HL-60 (cell line): Measurements from ENCODE around the gene ATP6V1E1.

Experiments used
- POLR2AphosphoS5 ChIP-seq: IDR thresholded peaks from 2 replicates; pipeline ENCODE4 v1.6.1; 2012; ENCODE audit warnings: low read depth
- SPI1 ChIP-seq: IDR thresholded peaks from 2 replicates; pipeline ENCODE4 v1.6.1; 2012; ENCODE audit warnings: low read depth, mild to moderate bottlenecking, borderline replicate concordance
- TF ChIP-seq, protein P1 (sequence below): IDR thresholded peaks from one replicate; pipeline ENCODE4 v1.5.1; 2011; ENCODE audit warnings: low read length, control low read depth, inconsistent platforms; ENCODE audit not compliant: insufficient read depth
- TF ChIP-seq, protein P2 (sequence below): IDR thresholded peaks from 2 replicates; pipeline ENCODE4 v1.6.1; 2012; ENCODE audit warnings: low read depth; ENCODE audit not compliant: insufficient replicate concordance

DNA sequence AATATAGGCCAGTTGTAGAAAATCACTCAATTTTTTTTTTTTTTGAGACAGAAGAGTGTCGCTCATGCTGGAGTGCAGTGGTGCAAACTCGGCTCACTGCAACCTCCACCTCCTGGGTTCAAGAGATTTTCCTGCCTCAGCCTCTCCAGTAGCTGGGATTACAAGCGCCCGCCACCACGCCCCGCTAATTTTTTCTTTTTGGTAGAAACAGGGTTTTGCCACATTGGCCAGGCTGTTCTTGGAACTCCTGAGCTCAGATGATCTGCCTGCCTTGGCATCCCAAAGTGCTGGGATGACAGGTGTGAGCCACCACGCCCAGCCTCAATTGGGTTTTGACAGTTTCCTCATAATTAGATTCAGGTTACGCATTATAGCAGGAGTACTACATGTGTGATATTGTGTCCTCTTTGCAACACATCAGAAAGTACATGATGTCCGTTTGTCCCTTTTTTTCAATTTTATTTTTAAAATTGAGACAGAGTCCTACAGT lies 2.6 kb upstream of the ATP6V1E1 start:
- TF ChIP-seq, protein P1, sequence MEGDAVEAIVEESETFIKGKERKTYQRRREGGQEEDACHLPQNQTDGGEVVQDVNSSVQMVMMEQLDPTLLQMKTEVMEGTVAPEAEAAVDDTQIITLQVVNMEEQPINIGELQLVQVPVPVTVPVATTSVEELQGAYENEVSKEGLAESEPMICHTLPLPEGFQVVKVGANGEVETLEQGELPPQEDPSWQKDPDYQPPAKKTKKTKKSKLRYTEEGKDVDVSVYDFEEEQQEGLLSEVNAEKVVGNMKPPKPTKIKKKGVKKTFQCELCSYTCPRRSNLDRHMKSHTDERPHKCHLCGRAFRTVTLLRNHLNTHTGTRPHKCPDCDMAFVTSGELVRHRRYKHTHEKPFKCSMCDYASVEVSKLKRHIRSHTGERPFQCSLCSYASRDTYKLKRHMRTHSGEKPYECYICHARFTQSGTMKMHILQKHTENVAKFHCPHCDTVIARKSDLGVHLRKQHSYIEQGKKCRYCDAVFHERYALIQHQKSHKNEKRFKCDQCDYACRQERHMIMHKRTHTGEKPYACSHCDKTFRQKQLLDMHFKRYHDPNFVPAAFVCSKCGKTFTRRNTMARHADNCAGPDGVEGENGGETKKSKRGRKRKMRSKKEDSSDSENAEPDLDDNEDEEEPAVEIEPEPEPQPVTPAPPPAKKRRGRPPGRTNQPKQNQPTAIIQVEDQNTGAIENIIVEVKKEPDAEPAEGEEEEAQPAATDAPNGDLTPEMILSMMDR: no peak
- no peak for TF ChIP-seq POLR2AphosphoS5
- no peak for TF ChIP-seq SPI1
- TF ChIP-seq, protein P2, sequence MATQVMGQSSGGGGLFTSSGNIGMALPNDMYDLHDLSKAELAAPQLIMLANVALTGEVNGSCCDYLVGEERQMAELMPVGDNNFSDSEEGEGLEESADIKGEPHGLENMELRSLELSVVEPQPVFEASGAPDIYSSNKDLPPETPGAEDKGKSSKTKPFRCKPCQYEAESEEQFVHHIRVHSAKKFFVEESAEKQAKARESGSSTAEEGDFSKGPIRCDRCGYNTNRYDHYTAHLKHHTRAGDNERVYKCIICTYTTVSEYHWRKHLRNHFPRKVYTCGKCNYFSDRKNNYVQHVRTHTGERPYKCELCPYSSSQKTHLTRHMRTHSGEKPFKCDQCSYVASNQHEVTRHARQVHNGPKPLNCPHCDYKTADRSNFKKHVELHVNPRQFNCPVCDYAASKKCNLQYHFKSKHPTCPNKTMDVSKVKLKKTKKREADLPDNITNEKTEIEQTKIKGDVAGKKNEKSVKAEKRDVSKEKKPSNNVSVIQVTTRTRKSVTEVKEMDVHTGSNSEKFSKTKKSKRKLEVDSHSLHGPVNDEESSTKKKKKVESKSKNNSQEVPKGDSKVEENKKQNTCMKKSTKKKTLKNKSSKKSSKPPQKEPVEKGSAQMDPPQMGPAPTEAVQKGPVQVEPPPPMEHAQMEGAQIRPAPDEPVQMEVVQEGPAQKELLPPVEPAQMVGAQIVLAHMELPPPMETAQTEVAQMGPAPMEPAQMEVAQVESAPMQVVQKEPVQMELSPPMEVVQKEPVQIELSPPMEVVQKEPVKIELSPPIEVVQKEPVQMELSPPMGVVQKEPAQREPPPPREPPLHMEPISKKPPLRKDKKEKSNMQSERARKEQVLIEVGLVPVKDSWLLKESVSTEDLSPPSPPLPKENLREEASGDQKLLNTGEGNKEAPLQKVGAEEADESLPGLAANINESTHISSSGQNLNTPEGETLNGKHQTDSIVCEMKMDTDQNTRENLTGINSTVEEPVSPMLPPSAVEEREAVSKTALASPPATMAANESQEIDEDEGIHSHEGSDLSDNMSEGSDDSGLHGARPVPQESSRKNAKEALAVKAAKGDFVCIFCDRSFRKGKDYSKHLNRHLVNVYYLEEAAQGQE: no peak
